Measurements from ENCODE around the gene LHX3. TPM values are rescaled to one million over a fixed set of nuclear protein-coding genes. Genes with fewer than 3 reads are reported as not detected.

LHX3 gene
- total RNA-seq, 2 experiments from 2014 or later = 0.11 to 0.16 TPM

GRCh38 chr9:136187197-136187596 is 17.7 kb downstream of the LHX3 start:
- peaks cover 30 to 31% of the 10 kb centered on the region in 2 experiments for H3K27me3 ChIP-seq (ENCODE audit: control insufficient read depth in 1 of 2, insufficient read depth in 2 of 2, low read length in 2 of 2)
- no peak overlapping the region for H3K4me3 ChIP-seq (ENCODE audit: low read length)
- DNase-seq (no peak), ATAC-seq (ENCODE audit: poor library complexity) (no peak)
- TF ChIP-seq CTCF (IDR thresholded peaks at IDR 0.05) = no peak
- no peaks in the 10 kb centered on the region for H3K36me3 Mint-ChIP-seq (ENCODE audit: low read depth)
- POLR2A ChIA-PET = no interaction called here
- H3K4me3 Mint-ChIP-seq = no peak overlapping the region
- peaks cover 0 to 24% of the 10 kb centered on the region in 2 experiments for H3K9me3 ChIP-seq (ENCODE audit: control insufficient read depth in 1 of 2, insufficient read depth in 1 of 2, low read length in 2 of 2)
- no peaks in the 10 kb centered on the region for H3K4me1 ChIP-seq (ENCODE audit: insufficient read depth, low read length)
- CTCF ChIA-PET = no interaction called here
- no peak overlapping the region for H3K27ac Mint-ChIP-seq
- intact Hi-C loops (cut with DNase I, micrococcal nuclease) = no loop called here
- no peaks in the 10 kb centered on the region for H3K9me3 Mint-ChIP-seq
- no peaks in the 10 kb centered on the region for H3K4me1 Mint-ChIP-seq (ENCODE audit: low read depth)
- H3K36me3 ChIP-seq (ENCODE audit: insufficient read depth, low read length) = no peaks in the 10 kb centered on the region
- peaks cover 61% of the 10 kb centered on the region for H3K27me3 Mint-ChIP-seq
- no peak overlapping the region for H3K27ac ChIP-seq (ENCODE audit: low read depth in 1 of 2, low read length in 2 of 2)

- H3K36me3 Mint-ChIP-seq (ENCODE audit: low read depth) = no peaks in the 10 kb centered on the region
- no peak overlapping the region for H3K27ac ChIP-seq (ENCODE audit: low read depth in 1 of 2, low read length in 2 of 2)
- H3K4me3 ChIP-seq (ENCODE audit: low read length) = no peak overlapping the region
- H3K9me3 Mint-ChIP-seq = no peaks in the 10 kb centered on the region
- H3K9me3 ChIP-seq (ENCODE audit: control insufficient read depth in 1 of 2, insufficient read depth in 1 of 2, low read length in 2 of 2) = peaks cover 0 to 16% of the 10 kb centered on the region in 2 experiments
- peaks cover 23 to 25% of the 10 kb centered on the region in 2 experiments for H3K27me3 ChIP-seq (ENCODE audit: control insufficient read depth in 1 of 2, insufficient read depth in 2 of 2, low read length in 2 of 2)
- no peaks in the 10 kb centered on the region for H3K36me3 ChIP-seq (ENCODE audit: insufficient read depth, low read length)
- TF ChIP-seq CTCF (IDR thresholded peaks at IDR 0.05) = no peak
- POLR2A ChIA-PET = no interaction called here
- CTCF ChIA-PET = no interaction called here
- DNase-seq (no peak), ATAC-seq (ENCODE audit: poor library complexity) (no peak)
- intact Hi-C loops (cut with DNase I, micrococcal nuclease) = no loop called here
- H3K27me3 Mint-ChIP-seq = peaks cover 56% of the 10 kb centered on the region
- no peak overlapping the region for H3K27ac Mint-ChIP-seq
- no peaks in the 10 kb centered on the region for H3K4me1 ChIP-seq (ENCODE audit: insufficient read depth, low read length)
- no peaks in the 10 kb centered on the region for H3K4me1 Mint-ChIP-seq (ENCODE audit: low read depth)
- no peak overlapping the region for H3K4me3 Mint-ChIP-seq
Measured at GRCh38 chr9:136186386-136186785, 18.5 kb downstream of the LHX3 start.

- no peak for TF ChIP-seq CTCF (IDR thresholded peaks at IDR 0.05)
- Histone ChIP-seq H3K36me3 (ENCODE audit: insufficient read depth, low read length) (no peaks in the 10 kb centered on the region), H3K4me3 (ENCODE audit: low read length) (no peak overlapping the region), H3K9me3 (ENCODE audit: control insufficient read depth in 1 of 2, insufficient read depth in 1 of 2, low read length in 2 of 2) (peaks cover 0 to 14% of the 10 kb centered on the region in 2 experiments), H3K27me3 (ENCODE audit: control insufficient read depth in 1 of 2, insufficient read depth in 2 of 2, low read length in 2 of 2) (peaks cover 17 to 19% of the 10 kb centered on the region in 2 experiments), H3K27ac (ENCODE audit: low read depth in 1 of 2, low read length in 2 of 2) (no peak overlapping the region), H3K4me1 (ENCODE audit: insufficient read depth, low read length) (no peaks in the 10 kb centered on the region)
- H3K4me3 Mint-ChIP-seq = no peak overlapping the region
- ChIA-PET POLR2A (no interaction called here), CTCF (no interaction called here)
- no peaks in the 10 kb centered on the region for H3K36me3 Mint-ChIP-seq (ENCODE audit: low read depth)
- no peaks in the 10 kb centered on the region for H3K4me1 Mint-ChIP-seq (ENCODE audit: low read depth)
- intact Hi-C loops (cut with DNase I, micrococcal nuclease) = no loop called here
- no peak for ATAC-seq (ENCODE audit: poor library complexity)
- H3K9me3 Mint-ChIP-seq = no peaks in the 10 kb centered on the region
- DNase-seq = no peak
- no peak overlapping the region for H3K27ac Mint-ChIP-seq
- H3K27me3 Mint-ChIP-seq = peaks cover 55% of the 10 kb centered on the region
Measured at GRCh38 chr9:136185596-136186366, 19.1 kb downstream of the LHX3 start.
